Hematopoietic multipotent progenitor cell (in vitro differentiated cells): ENCODE measurements around the gene RIPK4. TPM values are rescaled to one million over a fixed set of nuclear protein-coding genes. Genes with fewer than 3 reads are reported as not detected.

ENCODE experiments used
- DNase-seq, 3 donors: peaks; one replicate each; pipeline ENCODE4 v3.0.0-alpha.2; 2011 to 2015; ENCODE audit warnings: low read depth in 2 of 3, low spot score in 2 of 3
- total RNA-seq: library from RNA; depleted of rRNA; stranded (reverse); fragments of >200 nt; gene quantifications from one replicate; pipeline ENCODE4 v1.2.3, GENCODE V29; 2012

Gene RIPK4
- 0.27 TPM for total RNA-seq

DNA sequence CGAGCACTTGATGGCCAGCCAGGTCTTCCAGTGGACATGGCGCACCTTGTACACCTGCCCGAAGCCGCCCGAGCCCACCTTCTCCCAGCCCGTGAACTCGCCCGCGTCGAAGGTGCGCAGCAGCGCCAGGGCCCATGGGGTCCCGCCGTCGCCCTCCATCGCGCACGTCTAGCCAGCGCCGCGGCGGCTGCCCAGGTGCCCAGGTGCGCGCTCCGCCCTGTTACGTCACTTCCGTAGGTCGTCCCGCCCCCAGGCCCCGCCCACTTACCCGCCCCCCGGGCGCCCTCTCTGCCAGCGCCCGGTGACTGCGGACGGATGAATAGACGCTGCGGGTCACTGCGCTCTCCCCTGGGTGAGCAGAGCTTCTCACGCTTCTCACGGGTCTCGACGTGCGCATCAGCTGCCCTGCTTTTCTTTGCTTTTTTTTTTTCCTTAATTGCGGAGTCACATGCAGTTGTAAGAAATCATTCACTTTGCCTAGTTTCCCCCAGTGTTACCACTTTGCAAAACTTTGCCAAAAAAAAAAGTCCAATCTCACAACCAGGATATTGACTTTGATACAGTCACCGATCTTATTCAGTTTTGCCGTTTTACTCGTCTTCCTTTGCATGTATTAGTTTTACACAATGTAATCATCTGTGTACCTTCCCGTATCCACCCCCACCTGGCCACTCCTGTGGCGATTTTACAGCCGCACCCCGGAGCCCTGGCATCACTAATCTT is at the start of gene RIPK4:
TSS of gene RIPK4 (minus strand) at position 170 of the 723 bp plus-strand sequence. CDS start at position 159, 11 bp downstream.
- peak in 1 of 3 donors; percentile 52 for DNase-seq

DNA sequence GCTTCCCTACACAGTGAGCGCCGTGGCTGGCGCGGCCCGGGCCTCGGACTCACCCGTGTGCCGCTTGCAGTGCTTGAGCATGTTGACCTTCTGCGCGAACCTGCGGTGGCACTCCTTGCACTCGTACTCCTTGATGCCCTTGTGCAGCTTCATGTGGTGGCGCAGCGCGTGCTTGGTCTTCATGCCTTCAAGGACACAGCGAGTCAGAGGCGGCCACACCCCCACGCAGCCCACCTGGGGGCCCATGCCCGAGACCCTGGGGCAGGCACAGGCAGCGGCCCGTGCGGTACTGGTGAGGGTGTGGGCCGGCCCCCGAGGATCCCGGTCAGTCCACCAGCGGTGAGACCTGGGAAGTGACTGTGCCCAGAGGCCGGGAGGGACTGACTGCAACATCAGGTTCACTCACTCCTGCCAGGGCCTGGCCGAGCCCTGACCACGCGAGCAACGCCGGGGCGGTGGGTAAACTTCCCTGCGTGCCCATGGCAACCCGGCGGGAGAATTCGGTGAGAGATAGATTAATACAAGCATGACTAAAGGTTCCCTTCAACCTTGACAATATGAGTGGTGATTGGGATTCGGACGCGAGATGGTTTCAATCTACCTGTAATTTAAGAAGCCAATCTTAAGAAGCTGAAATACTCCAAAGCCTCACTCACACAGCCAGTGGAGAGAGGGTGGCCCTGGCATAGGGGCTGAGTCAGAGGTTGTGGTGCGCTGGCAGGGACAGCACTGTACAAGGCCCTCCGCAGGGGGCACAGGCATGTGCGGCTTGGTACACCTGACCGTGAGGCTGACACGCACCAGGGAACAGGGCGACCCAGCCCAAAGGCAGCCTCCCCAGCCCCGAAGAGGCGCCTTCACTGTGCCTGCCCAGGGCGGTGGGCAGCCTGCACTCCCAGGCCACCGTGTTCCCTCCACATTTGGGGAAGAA is 49.1 kb upstream of the RIPK4 start:
- no peak for DNase-seq

DNA sequence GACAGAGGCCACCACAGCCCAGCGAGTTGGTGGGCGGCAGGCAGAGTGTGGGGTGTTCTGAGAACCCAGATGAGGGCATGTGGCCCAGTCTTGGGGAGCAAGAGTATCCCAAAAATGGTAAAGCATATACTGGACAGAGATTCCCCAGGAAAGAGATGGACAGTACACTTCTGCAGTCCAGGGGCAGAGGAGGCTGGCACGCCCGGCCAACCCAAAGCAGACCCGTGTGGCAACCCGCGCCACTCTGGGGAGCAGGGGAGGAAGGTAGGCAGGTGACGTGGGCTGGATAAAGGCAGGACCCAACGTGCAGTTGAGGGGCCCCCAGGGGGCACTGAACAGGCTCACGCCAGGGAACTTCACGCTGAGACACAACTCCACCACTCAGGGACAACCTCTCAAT is 46.4 kb upstream of the RIPK4 start:
- no peak for DNase-seq

DNA sequence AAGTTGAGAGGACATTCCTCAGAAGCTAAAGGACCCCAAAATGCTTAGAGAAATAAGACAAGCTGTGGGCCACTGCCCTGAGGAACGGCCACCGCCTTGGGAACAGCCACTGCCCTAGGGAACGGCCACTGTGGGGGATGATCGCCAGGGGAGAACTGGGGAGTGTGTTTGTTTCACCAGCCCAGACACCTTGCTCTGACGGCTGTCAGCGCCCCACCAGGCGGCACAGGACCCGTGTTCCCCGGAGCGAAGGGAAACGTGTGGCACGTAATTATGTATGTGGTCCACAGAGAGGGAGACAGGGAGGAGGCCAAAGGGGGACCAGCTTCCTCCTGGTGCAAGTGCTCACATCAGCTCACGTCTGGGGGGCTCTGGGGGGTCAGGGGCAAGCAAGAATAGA is 45.8 kb upstream of the RIPK4 start:
- no peak for DNase-seq

DNA sequence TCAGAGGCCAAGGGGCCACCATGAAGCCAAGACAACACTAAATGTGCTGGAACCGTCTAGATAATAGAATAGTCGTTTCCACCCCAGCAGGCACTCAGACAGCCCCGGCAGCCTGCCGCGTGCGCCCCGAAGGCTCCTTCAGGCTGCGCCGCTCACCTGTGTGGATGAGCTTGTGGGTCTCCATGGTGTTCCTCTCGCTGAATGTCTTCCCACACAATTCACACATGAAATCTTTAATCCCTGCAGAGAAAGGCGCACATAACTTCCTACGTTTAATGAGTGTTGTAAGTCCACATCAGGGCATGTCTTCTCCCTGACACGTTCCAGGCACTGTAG is 43.7 kb upstream of the RIPK4 start:
- DNase-seq: no peak

DNA sequence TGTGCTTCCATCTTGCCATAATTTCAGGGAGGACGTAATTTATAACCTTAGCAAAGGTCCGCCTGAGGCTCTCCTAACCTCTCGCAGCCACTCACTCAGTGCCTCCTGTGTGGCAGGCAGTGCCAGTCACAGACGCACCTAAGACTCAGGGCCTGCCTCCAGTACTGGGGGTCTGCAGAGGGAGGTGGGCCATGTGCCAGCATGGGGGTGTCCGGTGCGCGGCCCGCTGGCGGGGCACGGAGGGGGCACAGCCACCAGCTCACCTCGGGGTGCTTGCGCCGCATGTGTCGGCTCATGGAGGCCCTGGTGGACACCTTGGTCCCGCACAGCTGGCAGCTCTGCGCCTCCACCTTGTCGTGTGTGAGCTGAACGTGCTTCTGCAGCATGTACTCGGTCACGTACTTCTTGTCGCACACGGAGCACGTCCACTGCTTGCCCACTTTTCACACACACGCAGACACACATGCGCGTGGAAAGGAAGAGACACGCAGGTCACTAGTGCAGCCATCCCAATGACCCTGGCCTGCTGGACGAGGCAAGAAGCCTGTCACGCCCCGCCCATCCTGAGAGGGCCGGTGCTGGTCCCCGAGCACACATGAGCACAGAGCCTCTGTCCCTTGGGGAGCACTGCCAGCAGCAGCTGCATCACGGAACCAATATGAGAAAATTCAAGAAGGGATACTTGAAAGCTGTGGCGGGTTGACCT is 43.2 kb upstream of the RIPK4 start:
- no peak for DNase-seq

DNA sequence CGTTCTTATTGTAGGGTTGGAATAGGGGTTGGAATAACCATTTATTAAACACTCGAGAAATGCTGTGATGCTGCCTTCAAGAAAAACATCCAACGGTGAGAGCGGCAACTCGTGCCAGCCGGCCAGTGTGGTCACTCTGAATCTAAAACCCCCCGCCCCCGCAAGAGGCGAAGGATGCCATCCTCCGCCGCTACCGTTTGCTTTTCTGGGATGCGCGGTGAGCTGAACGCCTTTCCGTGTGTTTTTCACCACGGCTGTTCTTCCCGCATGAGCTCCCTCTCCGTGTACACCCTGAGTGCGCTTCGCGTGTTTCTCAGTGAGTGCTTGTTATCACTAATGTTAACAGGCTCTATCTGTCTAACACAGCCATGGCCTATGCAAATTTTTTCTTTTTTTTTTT is 42.0 kb upstream of the RIPK4 start:
- DNase-seq: no peak

DNA sequence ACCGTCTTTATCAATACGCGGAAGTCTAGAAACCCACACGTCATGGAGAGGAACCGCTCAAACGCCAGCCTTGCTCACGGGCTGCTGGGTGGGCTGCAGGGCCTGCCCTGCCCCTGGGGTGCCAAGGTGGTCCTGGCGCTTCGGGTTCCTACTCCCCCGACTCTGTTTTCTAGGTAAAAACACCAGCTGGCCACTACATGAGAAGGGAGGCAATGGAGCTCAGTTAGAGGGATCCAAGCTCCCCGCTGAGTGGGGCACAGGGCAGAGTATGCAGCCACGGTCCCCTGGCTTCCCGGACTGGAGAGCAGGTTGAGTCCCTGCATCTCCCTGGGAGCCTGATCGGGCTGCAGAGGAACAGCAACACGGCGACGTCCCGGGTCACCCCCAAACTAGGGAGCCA is 41.2 kb upstream of the RIPK4 start:
- DNase-seq: no peak

DNA sequence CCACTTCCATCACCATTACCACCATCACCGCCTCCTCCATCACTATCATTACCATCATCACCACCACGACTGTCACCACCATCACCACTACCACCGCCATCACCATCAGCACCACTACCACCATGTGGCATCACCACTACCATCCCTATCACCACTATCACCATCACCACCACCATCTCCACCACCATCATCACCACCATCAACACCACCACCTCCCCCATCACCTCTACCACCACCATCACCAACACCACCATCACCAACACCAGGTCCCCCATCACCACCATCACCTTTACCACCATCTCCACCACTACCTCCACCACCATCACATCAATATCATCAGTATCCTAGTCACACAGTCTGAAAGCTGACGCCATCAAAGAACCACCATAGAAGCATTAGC is 39.9 kb upstream of the RIPK4 start:
- DNase-seq: no peak

DNA sequence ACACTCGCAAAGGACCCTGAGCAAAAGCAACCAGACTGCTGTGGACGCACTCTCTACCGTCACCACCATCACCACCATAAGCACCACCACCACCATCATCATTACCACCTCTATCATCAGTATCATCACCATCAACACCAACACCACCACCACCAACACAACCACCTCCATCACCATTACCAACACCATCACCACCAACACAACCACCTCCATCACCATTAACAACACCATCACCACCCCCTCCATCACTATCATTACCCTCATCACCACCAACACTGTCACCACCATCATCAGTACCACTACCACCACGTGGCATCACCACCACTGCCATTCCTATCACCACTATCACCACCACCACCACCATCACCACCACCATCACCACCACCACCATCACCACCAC is 38.8 kb upstream of the RIPK4 start:
- no peak for DNase-seq

DNA sequence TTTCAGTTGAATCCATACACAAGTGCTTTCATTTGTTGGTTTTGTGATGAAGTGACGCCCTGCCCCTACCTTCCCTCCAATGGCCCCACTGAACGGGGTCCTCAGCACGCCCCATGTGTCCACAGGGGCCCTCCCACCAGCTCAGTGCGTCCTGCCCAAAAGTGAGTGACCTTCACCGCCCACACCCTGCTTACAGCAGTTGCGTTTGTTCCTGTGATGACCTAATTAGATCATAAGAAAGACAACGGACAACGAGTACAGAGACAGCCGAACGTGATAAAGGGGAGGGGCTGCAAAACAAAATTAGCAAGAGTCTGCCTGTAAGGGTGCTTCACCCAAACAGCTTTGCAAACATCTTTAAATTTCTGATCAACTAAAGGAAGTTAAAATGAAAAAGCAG is 38.2 kb upstream of the RIPK4 start:
- DNase-seq: no peak

DNA sequence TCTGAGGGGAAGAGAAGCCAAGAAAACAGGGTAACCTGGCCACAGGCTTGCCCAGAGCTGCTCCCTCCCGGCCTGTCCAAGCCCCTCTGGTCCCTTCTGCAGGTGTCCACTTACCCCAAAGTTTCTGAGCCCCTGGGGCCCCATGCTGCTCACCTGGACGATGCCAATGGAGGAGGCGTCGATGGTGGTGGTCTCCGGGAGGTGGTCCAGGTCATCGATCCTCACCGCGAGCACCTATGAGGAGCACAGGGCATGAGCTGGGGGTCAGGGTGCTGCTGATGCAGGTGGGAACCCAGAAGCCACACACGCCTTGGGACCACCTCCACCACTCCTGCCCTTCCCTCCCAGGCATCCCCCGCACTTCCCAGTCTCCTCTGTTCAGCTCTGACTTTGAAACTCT is 37.5 kb upstream of the RIPK4 start:
- no peak for DNase-seq

DNA sequence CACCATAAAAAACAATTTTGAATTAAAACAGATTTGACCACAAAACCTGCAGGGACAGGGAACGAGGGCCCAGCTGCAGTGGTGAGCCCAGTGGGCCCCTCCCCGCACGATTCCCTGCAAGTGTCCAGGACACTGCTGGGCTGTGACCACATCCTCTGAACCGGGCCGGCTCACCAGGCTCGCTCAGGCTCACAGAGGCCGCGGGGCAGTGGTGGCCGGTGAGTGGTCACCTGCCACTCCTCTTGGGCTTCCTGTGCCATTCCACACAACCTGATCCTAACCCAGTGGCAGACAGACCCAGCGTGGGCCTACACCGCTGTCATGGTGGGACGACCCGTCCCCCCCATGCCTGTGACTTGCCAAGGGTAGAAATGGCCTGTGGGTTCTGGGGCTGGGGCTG is 36.5 kb upstream of the RIPK4 start:
- DNase-seq: no peak

DNA sequence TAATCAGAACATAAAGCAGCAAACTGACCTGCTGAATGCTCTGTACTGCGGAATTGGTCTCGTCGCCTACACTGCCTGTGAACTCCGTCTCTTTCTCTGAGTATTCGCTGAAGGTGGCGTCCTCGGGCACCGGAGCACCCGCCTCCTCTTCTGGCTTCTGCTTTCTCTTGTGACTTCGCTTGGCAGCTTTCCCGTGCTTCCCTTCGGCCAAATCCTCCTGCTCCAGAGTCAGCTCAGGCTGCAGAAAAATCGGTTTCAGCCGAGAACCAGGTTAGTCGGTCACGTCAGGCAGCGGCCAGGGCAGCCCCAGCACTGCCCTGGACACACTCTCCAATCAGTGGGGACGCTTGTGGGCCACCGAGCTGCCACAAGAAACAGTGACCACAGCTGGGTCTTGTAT is 35.8 kb upstream of the RIPK4 start:
- DNase-seq: no peak

DNA sequence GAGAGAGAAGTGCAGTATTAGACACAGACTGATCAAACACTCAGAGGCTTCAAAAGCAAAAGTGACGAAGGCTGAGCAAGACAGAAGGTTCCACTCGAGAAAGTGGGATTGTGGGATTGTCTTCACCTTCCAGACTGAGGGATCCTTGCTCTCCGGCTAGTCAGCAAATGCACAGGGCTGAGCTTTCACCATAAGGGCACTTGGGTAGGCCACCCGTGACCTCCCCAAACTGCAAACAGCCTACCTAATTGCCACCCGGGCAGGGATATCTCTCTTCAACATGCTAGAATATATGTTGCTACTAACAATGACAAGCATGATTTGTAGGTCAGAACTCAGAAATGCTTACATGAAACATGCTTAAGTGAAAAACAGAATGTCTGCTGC is 35.3 kb upstream of the RIPK4 start:
- DNase-seq: no peak

DNA sequence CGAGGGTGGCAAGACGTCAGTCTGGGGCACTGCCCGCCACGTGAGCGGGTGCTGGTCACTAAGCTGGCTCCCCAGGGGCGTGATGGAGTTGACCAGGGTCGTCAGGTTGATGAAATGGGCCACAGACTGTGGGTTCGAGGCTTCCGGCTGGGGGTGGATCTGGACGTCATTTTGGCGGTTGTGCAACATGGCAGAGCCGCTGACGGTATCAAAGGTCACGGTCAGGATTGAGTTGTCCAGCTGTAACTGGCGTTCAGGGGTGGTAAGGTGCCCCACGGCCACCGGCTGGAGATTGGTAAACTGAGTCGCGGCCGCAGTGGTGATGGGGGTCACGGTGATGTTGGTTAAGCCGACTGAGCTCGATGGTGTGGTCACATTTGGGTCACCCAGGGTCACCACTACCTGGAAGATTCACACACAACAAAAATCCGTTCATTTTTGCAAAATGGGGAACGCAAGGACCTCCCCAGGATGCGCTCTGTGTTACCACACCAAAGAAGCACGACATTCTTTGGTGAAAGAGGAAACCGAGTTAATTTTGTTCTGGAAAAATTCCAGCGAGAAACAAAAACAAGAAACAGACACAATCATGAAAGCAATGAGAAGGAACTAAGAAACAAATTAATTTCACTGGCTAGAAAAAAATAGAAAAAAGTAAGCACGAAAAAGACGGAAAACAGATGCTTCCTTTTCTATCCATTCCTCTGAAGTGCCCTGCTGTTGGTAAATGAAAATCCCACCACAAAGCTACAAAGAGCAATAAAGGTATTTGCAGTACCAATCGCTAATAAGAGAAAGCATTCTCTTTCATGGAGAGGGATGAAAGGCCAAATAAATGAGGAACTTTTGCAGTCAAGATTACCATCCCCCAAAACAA is 34.7 kb upstream of the RIPK4 start:
- peak in 1 of 3 donors; percentile 46 for DNase-seq

DNA sequence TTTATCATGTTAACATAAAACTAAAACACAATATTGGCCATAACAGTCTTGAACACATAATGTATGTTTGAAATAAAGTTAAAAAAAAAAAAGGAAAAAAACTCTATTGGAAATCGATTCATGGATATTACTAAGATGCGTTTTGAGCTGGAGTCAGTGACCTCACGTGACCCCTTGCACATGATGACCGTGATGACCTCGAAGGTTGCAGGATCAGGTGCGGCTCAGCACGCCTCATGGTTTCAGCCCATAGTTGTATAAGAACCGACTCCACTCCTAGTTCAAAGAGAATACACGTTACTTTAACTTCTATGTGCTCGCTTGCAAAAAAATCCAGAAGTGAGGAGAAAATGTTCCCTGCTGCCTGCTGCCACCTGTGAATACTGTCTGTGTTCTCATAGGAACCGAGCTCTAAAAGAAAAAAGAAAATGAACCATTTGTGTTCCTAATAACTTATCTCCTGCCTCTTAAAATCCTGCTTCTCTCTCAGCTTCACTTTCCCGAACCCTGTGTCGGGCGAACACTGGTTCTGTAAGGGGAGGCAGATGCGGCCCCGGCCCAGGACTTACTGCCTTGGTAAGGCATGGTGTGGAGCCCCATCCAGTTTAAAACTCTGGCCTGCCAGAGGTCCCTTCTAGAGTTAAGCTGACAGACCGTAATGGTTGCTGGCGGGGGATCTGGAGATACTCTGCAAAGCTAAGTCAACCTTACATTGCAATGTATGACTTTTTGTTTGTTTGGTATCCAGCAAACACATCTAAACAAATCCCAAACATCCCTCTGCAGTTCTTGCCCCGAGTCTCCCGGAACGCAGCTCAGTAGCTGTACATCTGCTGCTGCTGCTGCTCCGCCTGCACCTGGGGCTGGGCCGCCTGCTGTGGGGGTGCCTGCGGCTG is 33.8 kb upstream of the RIPK4 start:
- no peak for DNase-seq

DNA sequence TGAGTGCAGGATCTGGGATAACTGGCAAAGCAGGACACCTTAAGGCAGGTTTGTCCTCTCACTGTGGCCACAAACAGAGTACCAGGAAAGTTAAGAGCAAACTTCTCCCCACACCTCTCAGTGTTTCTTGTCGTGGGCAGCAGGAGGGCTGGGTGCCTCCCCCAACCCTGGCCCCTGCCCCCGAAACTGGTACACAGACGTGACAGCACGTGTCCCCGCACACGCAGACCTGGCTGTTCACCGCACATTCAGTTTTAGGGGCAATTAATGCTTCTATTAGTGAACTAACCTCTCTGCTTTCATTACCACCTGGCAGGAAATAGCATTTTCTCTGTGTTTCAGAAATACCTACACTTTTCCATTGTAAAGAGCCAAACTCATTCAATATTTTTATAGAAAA is 32.9 kb upstream of the RIPK4 start:
- DNase-seq: no peak

DNA sequence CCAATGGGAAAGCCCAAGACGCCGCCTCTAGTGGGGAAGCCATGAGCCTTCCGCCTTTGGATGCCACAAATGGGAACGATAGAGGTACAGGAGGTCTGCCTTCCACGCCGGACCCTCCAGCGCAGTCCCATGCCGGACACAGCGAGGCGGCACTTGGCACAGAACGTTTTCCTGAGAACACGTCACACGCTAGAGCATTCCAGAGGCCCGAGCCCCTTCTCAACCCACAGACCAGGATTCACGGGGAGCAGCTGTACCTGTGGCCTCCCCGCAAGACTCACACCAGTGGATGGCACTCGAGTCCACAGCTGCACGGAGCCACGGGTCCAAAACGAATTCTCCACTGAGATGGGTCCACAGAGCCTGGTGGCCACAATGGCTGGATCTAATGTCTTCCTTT is 31.5 kb upstream of the RIPK4 start:
- no peak for DNase-seq
